ENCODE results near the gene RABGEF1.
A peak's percentile ranks its signal among the peaks of the same experiment; 100 is the strongest.
"Not testable (repeated sequence)": the region's sequence is repeated elsewhere in the genome, so short reads cannot be mapped to it uniquely, and the experiment has no call there.

Gene RABGEF1

GRCh38 chr7:66740302-66740979 is at the start of gene RABGEF1:
Gene RABGEF1 (plus strand): TSS chr7:66740733. CDS start chr7:66771900, 31,167 bp downstream.
- in situ Hi-C loops (cut with HindIII; ENCODE audit: low sequenced_read_pairs), result no loop called here
- TF ChIP-seq CTCF (IDR thresholded peaks at IDR 0.05; ENCODE audit: low read depth, low read length, missing control alignments), result no peak
- peak within 1 kb of the TSS; percentile 93 for H3K4me3 ChIP-seq (ENCODE audit: low read depth, low read length)
- peak; percentile 87 for DNase-seq (ENCODE audit: low read depth)

- no peak overlapping the region for H3K4me3 ChIP-seq (ENCODE audit: low read depth, low read length)
- in situ Hi-C loops (cut with HindIII; ENCODE audit: low sequenced_read_pairs), result no loop called here
- no peak for DNase-seq (ENCODE audit: low read depth)
- no peak for TF ChIP-seq CTCF (IDR thresholded peaks at IDR 0.05; ENCODE audit: low read depth, low read length, missing control alignments)
These were observed 47.2 kb upstream of the RABGEF1 start for GRCh38 chr7:66693331-66693730.

GRCh38 chr7:66694286-66694685 is 46.2 kb upstream of the RABGEF1 start:
- no peak overlapping the region for H3K4me3 ChIP-seq (ENCODE audit: low read depth, low read length)
- no peak for DNase-seq (ENCODE audit: low read depth)
- TF ChIP-seq CTCF (IDR thresholded peaks at IDR 0.05; ENCODE audit: low read depth, low read length, missing control alignments), result no peak
- in situ Hi-C loops (cut with HindIII; ENCODE audit: low sequenced_read_pairs), result no loop called here

GRCh38 chr7:66695417-66695816 is 45.1 kb upstream of the RABGEF1 start:
- in situ Hi-C loops (cut with HindIII; ENCODE audit: low sequenced_read_pairs); DNase-seq (ENCODE audit: low read depth); H3K4me3 ChIP-seq (ENCODE audit: low read depth, low read length): not testable (repeated sequence)

- DNase-seq (ENCODE audit: low read depth); in situ Hi-C loops (cut with HindIII; ENCODE audit: low sequenced_read_pairs); H3K4me3 ChIP-seq (ENCODE audit: low read depth, low read length): not testable (repeated sequence)
These were observed 44.4 kb upstream of the RABGEF1 start for GRCh38 chr7:66696134-66696533.

GRCh38 chr7:66696774-66697191 is 43.8 kb upstream of the RABGEF1 start:
- in situ Hi-C loops (cut with HindIII; ENCODE audit: low sequenced_read_pairs), result no loop called here
- no peak for TF ChIP-seq CTCF (IDR thresholded peaks at IDR 0.05; ENCODE audit: low read depth, low read length, missing control alignments)
- DNase-seq (ENCODE audit: low read depth), result no peak
- no peak overlapping the region for H3K4me3 ChIP-seq (ENCODE audit: low read depth, low read length)

- in situ Hi-C loops (cut with HindIII; ENCODE audit: low sequenced_read_pairs), result no loop called here
- TF ChIP-seq CTCF (IDR thresholded peaks at IDR 0.05; ENCODE audit: low read depth, low read length, missing control alignments), result no peak
- H3K4me3 ChIP-seq (ENCODE audit: low read depth, low read length), result no peak overlapping the region
- DNase-seq (ENCODE audit: low read depth), result peak; percentile 23
These were observed 42.8 kb upstream of the RABGEF1 start for GRCh38 chr7:66697449-66698438.

Data from astrocyte of the cerebellum (primary cell).